ENCODE measurements around the gene GFOD1. TPM values are rescaled to one million over a fixed set of nuclear protein-coding genes. Genes with fewer than 3 reads are reported as not detected.

Gene GFOD1
- polyA plus RNA-seq, 2 of the 4 experiments (the other 2 are of a cell fraction), result 2.7 to 3.5 TPM

DNA sequence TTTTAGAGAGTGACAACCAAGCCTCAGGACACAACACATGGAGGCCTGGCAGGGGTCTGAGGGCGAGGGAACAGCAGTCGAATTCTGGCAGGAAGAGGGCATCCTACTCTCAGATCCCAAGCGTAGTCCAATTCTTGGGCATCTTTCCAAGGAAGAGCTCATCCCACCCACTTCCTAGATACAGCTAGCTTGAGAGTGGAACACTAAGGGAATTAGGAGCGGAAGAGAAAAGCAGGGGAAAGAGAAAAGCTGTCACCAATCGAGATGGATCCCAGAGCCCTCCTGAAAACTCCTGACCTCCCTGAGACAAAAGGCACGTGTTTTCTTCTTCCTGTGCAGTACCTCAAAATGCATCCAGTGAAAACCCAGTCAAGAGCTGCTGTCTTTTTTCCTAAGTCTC is 67.1 kb downstream of the GFOD1 start (continued):
- TF ChIP-seq ZFP36 (IDR thresholded peaks at IDR 0.05; ENCODE audit: borderline replicate concordance, partially characterized antibody) (no peak), RFX5 (IDR thresholded peaks at IDR 0.05) (no peak), HEYL (CRISPR knock-in tag; IDR thresholded peaks at IDR 0.05) (no peak), MYC (IDR thresholded peaks at IDR 0.05; ENCODE audit: borderline replicate concordance, low read length) (no peak), CEBPB (IDR thresholded peaks at IDR 0.05) (no peak), ZNF302 (CRISPR knock-in tag; IDR thresholded peaks at IDR 0.05) (no peak), JUNB (IDR thresholded peaks at IDR 0.05) (no peak)
- TF ChIP-seq, protein P1, sequence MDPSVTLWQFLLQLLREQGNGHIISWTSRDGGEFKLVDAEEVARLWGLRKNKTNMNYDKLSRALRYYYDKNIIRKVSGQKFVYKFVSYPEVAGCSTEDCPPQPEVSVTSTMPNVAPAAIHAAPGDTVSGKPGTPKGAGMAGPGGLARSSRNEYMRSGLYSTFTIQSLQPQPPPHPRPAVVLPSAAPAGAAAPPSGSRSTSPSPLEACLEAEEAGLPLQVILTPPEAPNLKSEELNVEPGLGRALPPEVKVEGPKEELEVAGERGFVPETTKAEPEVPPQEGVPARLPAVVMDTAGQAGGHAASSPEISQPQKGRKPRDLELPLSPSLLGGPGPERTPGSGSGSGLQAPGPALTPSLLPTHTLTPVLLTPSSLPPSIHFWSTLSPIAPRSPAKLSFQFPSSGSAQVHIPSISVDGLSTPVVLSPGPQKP (IDR thresholded peaks at IDR 0.05; ENCODE audit: low read depth, low read length), result no peak

DNA sequence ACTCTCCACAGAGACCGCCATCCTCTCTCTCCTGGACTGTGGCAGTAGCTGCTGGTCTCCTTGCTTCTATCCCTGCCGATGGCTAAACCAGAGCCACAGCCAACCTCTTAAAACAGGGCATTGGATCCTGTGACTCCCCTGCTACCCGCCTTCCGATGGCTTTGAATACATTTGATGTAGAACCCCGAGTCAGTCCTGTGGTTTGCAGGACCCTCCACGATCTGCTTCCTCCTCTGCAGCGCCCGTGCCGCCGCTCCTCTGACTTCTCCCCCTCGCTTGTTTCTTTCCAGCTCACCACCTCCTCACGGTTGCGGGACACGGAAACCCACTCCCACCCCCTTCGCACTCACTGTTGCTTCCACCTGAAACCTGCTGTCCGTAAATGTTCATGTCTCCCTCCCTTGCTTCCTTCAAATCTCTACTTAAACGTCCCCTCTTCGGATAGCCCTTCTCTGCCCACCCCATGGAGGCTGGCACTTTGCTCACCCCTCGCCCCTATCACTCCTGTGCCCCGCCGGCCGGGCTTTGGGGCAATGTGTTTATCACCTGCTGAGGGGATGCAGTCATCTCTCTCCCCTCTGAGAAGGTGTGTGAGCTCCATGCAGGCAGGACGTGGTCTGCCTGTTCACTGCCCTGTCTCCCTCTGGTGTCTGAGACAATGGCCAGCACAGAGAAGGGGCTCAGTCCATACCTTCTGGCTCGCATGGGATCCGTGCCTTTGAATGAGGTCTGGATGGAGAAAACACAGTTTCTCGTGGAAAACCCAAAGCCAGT is 67.8 kb downstream of the GFOD1 start:
- no peak overlapping the region for H3K27ac ChIP-seq
- peaks cover 12% of the 10 kb centered on the region; the same call in 2 of the 3 replicates for H3K4me1 ChIP-seq
- ChIA-PET CTCF (no interaction called here), POLR2A (no interaction called here)
- WGBS (ENCODE audit: missing lambda C conversion rate), result 90% methylated on average over 26 of the region's 26 CpGs
- H3K4me3 ChIP-seq, result no peak overlapping the region
- FAIRE-seq, result no peak
- no peak for DNase-seq (ENCODE audit: low read depth in 1 of 2, low spot score in 1 of 2)
- no peaks in the 10 kb centered on the region for H3K9me3 ChIP-seq
- TF ChIP-seq, protein P2, sequence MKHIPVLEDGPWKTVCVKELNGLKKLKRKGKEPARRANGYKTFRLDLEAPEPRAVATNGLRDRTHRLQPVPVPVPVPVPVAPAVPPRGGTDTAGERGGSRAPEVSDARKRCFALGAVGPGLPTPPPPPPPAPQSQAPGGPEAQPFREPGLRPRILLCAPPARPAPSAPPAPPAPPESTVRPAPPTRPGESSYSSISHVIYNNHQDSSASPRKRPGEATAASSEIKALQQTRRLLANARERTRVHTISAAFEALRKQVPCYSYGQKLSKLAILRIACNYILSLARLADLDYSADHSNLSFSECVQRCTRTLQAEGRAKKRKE (CRISPR knock-in tag; IDR thresholded peaks at IDR 0.05; ENCODE audit: low read depth), result no peak
- TF ChIP-seq ZNF302 (CRISPR knock-in tag; IDR thresholded peaks at IDR 0.05), result no peak
- no peak for TF ChIP-seq POLR2AphosphoS2 (conservative IDR thresholded peaks at IDR 0.05; ENCODE audit: low read length)
- TF ChIP-seq SMC3 (IDR thresholded peaks at IDR 0.05), result no peak
- no peak for TF ChIP-seq POLR2A (IDR thresholded peaks at IDR 0.05; ENCODE audit: low read length)
- no peak for TF ChIP-seq RAD21 (conservative IDR thresholded peaks at IDR 0.05 in 1 of 2, IDR thresholded peaks at IDR 0.05 in 1 of 2)
- TF ChIP-seq SREBF2 (IDR thresholded peaks at IDR 0.05), result no peak
- no peak for TF ChIP-seq NR3C1 (IDR thresholded peaks at IDR 0.05)
- TF ChIP-seq, protein P3, sequence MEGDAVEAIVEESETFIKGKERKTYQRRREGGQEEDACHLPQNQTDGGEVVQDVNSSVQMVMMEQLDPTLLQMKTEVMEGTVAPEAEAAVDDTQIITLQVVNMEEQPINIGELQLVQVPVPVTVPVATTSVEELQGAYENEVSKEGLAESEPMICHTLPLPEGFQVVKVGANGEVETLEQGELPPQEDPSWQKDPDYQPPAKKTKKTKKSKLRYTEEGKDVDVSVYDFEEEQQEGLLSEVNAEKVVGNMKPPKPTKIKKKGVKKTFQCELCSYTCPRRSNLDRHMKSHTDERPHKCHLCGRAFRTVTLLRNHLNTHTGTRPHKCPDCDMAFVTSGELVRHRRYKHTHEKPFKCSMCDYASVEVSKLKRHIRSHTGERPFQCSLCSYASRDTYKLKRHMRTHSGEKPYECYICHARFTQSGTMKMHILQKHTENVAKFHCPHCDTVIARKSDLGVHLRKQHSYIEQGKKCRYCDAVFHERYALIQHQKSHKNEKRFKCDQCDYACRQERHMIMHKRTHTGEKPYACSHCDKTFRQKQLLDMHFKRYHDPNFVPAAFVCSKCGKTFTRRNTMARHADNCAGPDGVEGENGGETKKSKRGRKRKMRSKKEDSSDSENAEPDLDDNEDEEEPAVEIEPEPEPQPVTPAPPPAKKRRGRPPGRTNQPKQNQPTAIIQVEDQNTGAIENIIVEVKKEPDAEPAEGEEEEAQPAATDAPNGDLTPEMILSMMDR (IDR thresholded peaks at IDR 0.05), result no peak
- TF ChIP-seq CHD4 (IDR thresholded peaks at IDR 0.05; ENCODE audit: borderline replicate concordance), result no peak
- TF ChIP-seq ZSCAN20 (CRISPR knock-in tag; IDR thresholded peaks at IDR 0.05), result no peak
- no peak for TF ChIP-seq CBX8 (IDR thresholded peaks at IDR 0.05)
- TF ChIP-seq EHF (CRISPR knock-in tag; IDR thresholded peaks at IDR 0.05), result no peak
- no peak for TF ChIP-seq FOSL2 (IDR thresholded peaks at IDR 0.05)
- no peak for TF ChIP-seq FOSL2 (CRISPR knock-in tag; IDR thresholded peaks at IDR 0.05)
- TF ChIP-seq EHMT2 (IDR thresholded peaks at IDR 0.05; ENCODE audit: low read depth), result no peak
- no peak for ATAC-seq
- no peak overlapping the region for H3K4me2 ChIP-seq

DNA sequence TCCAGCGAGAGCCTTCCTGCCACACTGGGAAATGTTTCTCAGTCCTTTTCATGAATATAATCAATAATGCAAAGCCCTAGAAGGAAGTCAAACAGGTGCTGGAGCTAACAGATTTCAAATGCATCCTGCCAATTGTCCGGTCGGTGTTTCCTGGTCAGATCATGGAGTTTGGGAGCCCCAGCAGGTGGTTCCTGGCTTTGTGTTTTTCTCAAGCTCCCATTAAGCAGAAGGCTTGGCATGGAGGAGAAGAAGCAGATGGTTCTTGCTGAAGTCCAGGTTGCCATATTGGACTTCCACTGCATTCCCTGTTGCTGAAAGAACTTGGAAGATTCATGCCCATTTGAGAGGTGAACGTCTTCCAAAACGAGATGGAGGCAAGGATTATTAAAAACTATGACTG is 68.6 kb downstream of the GFOD1 start:
- no peak for FAIRE-seq
- POLR2A ChIA-PET, result no interaction called here
- CTCF ChIA-PET, result no interaction called here
- no peak overlapping the region for H3K27ac ChIP-seq
- H3K4me1 ChIP-seq, result peaks cover 18% of the 10 kb centered on the region
- TF ChIP-seq HDAC2 (IDR thresholded peaks at IDR 0.05) (no peak), FOSL2 (IDR thresholded peaks at IDR 0.05) (no peak), FOSL2 (CRISPR knock-in tag; IDR thresholded peaks at IDR 0.05) (no peak), RAD21 (conservative IDR thresholded peaks at IDR 0.05 in 1 of 2, IDR thresholded peaks at IDR 0.05 in 1 of 2) (no peak)
- no peaks in the 10 kb centered on the region for H3K9me3 ChIP-seq
- WGBS (ENCODE audit: missing lambda C conversion rate), result 76% methylated on average over 5 of the region's 5 CpGs
- H3K4me2 ChIP-seq, result no peak overlapping the region
- no peak overlapping the region for H3K4me3 ChIP-seq
- ATAC-seq, result no peak
- DNase-seq (ENCODE audit: low read depth in 1 of 2, low spot score in 1 of 2), result no peak

Measured in A549 (cell line).